NCI-H748 (cell line): ENCODE results near the gene TEX35.
A peak's percentile ranks its signal among the peaks of the same experiment; 100 is the strongest.

Source experiments
- DNase-seq: peaks from one replicate; lab custom pipeline; 2025; ENCODE audit not compliant: unreplicated experiment; lab: John Stamatoyannopoulos, UW

Gene TEX35

GRCh38 chr1:178516110-178516509 is 3.2 kb downstream of the TEX35 start:
- DNase-seq, result no peak

- peak; percentile 41 for DNase-seq
These were observed 6.0 kb downstream of the TEX35 start for GRCh38 chr1:178518894-178519293.

- no peak for DNase-seq
These were observed 7.9 kb downstream of the TEX35 start for GRCh38 chr1:178520803-178521202.

- DNase-seq, result no peak
These were observed 8.3 kb downstream of the TEX35 start for GRCh38 chr1:178521241-178521640.

- no peak for DNase-seq
These were observed 14.2 kb downstream of the TEX35 start for GRCh38 chr1:178527117-178527516.

- no peak for DNase-seq
These were observed 15.5 kb downstream of the TEX35 start for GRCh38 chr1:178528228-178528952.

- no peak for DNase-seq
These were observed 16.0 kb downstream of the TEX35 start for GRCh38 chr1:178528953-178529335.

- no peak for DNase-seq
These were observed 16.6 kb downstream of the TEX35 start for GRCh38 chr1:178529364-178530036.

- DNase-seq, result no peak
These were observed 17.1 kb downstream of the TEX35 start for GRCh38 chr1:178530037-178530402.

GRCh38 chr1:178530502-178530901 is 17.6 kb downstream of the TEX35 start:
- no peak for DNase-seq

- no peak for DNase-seq
These were observed 19.0 kb downstream of the TEX35 start for GRCh38 chr1:178531887-178532286.

- peak; percentile 63 for DNase-seq
These were observed 19.5 kb downstream of the TEX35 start for GRCh38 chr1:178532392-178532791.

- no peak for DNase-seq
These were observed 20.4 kb downstream of the TEX35 start for GRCh38 chr1:178533121-178533946.

- DNase-seq, result no peak
These were observed 21.4 kb downstream of the TEX35 start for GRCh38 chr1:178534137-178534868.

- no peak for DNase-seq
These were observed 23.4 kb downstream of the TEX35 start for GRCh38 chr1:178536329-178536728.

- no peak for DNase-seq
These were observed 24.0 kb downstream of the TEX35 start for GRCh38 chr1:178536844-178537371.

GRCh38 chr1:178537382-178538090 is 24.6 kb downstream of the TEX35 start:
- no peak for DNase-seq

- no peak for DNase-seq
These were observed 25.4 kb downstream of the TEX35 start for GRCh38 chr1:178538192-178538916.

- no peak for DNase-seq
These were observed 26.4 kb downstream of the TEX35 start for GRCh38 chr1:178539291-178539690.

- DNase-seq, result no peak
These were observed 27.3 kb downstream of the TEX35 start for GRCh38 chr1:178540204-178540603.
